ENCODE measurements around the gene SGCE.

The SGCE gene

DNA sequence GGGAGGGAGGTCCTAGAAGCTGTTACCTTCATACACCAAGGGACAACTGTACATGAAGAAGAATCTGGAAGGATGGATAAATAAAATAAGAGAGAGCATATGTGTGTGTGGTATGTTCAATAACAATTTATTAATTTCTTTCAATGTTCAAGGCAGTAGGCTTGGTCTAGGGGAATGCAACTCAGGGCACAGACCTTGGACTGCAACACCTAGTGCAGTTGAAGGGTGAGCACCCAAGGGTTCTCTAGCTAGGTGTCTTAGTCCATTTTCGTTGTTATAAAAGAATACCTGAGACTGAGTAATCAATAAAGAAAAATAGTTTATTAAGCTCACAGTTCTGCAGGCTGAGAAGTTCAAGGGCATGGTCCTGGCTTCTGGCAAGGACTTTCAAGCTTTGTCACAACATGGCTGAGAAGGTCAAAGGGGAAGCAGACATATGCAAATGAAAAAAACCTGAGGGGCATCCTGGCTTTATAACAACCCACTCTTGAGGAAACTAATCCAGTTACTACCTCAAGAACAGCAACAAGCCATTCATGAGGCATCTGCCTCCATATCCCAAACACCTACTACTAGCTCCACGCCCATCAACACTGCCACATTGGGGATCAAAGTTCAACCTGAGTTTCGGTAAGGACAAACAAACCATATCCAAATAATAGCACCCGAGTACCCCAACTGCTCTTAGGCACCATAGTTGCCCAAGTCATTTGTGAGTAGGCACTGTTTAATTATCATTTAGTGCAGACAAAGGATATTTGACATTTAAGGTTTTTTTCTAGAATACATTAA lies 15.7 kb upstream of the SGCE start:
- H3K27ac Mint-ChIP-seq (ENCODE audit: low read depth), result no peak overlapping the region

DNA sequence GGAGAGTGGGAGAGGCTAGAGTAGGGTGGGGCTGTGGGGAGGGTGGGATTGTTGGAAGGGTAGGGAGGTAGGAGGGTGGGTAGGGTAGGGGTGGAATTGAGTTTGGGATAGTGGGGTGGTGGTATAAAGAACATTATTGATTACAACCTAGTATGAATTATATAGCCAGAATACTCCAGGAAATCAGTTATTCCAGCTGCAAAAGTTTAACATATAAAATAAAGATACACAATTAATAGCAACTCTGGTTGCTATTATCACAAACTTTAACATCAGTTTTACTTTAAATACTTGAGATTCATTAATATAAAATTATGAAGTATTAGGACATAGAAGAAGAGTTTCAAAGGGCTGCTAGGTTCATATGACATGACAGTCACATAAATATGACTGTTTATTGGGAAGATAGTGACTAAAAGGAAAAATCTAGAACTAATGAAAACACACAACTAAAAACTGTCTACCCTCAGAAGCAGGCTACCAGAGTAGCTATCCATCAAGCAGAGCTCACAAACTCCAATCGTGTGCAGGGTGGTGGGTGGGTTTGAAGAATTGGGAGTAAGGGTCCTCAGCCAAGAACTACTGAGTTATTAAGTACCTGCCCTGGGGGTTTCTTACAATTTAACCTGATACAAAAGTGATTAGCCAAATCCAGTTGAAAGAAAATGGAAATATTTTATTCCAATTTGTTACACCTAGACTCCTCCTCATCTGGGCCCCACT lies 14.0 kb upstream of the SGCE start:
- ATAC-seq (replicated peaks; ENCODE audit: extremely low read depth, poor library complexity, severe bottlenecking), result no peak
- no peaks in the 10 kb centered on the region for H3K4me1 Mint-ChIP-seq
- H3K27ac Mint-ChIP-seq (ENCODE audit: low read depth), result no peak overlapping the region
- no peak overlapping the region for H3K4me3 Mint-ChIP-seq
- DNase-seq (ENCODE audit: low spot score in 2 of 2), result no peak
- no peaks in the 10 kb centered on the region for H3K36me3 Mint-ChIP-seq (ENCODE audit: insufficient read depth)
- peaks cover 21% of the 10 kb centered on the region for H3K27me3 Mint-ChIP-seq
- H3K9me3 Mint-ChIP-seq, result no peaks in the 10 kb centered on the region

More for the DNA sequence above, 15.7 kb upstream of the SGCE start:
- no peak for ATAC-seq (replicated peaks; ENCODE audit: extremely low read depth, poor library complexity, severe bottlenecking)
- Mint-ChIP-seq H3K4me1 (no peaks in the 10 kb centered on the region), H3K4me3 (no peak overlapping the region), H3K27me3 (peaks cover 21% of the 10 kb centered on the region), H3K9me3 (no peaks in the 10 kb centered on the region), H3K36me3 (ENCODE audit: insufficient read depth) (no peaks in the 10 kb centered on the region)
- DNase-seq (ENCODE audit: low spot score in 2 of 2), result no peak

DNA sequence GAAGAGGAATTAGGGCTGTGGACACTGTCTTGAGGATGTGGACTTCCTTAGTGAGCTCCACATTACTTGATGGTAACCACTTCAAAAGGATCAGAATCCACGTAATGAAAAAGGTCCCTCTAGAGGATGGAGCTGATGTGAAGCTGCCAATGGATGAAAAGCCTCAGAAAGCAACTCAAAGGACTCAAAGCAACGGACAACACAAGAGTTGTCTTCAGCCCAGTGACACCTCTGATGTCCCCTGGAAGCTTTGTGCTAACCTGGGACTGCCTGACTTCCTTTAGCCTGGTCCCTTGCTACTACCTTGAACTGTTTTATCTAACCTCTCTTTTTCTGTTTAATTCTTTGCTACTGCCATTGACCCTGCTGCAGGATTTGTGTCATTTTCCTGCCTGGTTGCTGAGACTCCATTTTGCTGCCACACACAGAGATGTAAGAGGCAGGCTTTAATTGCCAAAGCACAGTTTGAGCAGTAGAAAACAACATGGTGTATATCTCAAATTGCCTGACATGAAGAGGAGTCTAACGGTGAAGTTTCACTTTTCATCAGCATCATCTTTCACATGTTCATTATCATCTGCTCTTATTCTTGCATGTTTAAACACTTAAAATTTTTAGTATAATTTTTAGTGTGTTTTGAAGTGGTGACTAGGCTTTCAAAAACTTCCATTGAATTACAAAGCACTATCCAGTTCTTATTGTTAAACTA lies 11.1 kb upstream of the SGCE start:
- Mint-ChIP-seq H3K27me3 (peaks cover 21% of the 10 kb centered on the region), H3K27ac (ENCODE audit: low read depth) (no peak overlapping the region), H3K36me3 (ENCODE audit: insufficient read depth) (no peaks in the 10 kb centered on the region), H3K4me1 (no peaks in the 10 kb centered on the region), H3K4me3 (no peak overlapping the region), H3K9me3 (no peaks in the 10 kb centered on the region)
- no peak for DNase-seq (ENCODE audit: low spot score in 2 of 2)
- ATAC-seq (replicated peaks; ENCODE audit: extremely low read depth, poor library complexity, severe bottlenecking), result no peak

DNA sequence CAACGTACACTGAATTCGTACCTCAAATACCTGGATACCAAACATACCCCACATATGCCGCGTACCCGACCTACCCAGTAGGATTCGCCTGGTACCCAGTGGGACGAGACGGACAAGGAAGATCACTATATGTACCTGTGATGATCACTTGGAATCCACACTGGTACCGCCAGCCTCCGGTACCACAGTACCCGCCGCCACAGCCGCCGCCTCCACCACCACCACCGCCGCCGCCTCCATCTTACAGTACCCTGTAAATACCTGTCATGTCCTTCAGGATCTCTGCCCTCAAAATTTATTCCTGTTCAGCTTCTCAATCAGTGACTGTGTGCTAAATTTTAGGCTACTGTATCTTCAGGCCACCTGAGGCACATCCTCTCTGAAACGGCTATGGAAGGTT lies 9.5 kb upstream of the SGCE start:
- Mint-ChIP-seq H3K4me3 (no peak overlapping the region), H3K27ac (ENCODE audit: low read depth) (no peak overlapping the region), H3K36me3 (ENCODE audit: insufficient read depth) (peaks cover 2% of the 10 kb centered on the region), H3K9me3 (no peaks in the 10 kb centered on the region), H3K27me3 (peaks cover 15% of the 10 kb centered on the region), H3K4me1 (no peaks in the 10 kb centered on the region)
- DNase-seq (ENCODE audit: low spot score in 2 of 2), result no peak
- no peak for ATAC-seq (replicated peaks; ENCODE audit: extremely low read depth, poor library complexity, severe bottlenecking)

DNA sequence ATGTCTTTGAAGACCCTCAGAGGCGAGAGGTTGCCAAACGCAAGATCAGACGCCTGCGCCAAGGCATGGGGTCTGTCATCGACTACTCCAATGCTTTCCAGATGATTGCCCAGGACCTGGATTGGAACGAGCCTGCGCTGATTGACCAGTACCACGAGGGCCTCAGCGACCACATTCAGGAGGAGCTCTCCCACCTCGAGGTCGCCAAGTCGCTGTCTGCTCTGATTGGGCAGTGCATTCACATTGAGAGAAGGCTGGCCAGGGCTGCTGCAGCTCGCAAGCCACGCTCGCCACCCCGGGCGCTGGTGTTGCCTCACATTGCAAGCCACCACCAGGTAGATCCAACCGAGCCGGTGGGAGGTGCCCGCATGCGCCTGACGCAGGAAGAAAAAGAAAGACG lies 8.1 kb upstream of the SGCE start:
- H3K9me3 Mint-ChIP-seq, result no peaks in the 10 kb centered on the region
- DNase-seq (ENCODE audit: low spot score in 2 of 2), result no peak
- H3K4me3 Mint-ChIP-seq, result no peak overlapping the region
- no peaks in the 10 kb centered on the region for H3K4me1 Mint-ChIP-seq
- ATAC-seq (replicated peaks; ENCODE audit: extremely low read depth, poor library complexity, severe bottlenecking), result no peak
- H3K27ac Mint-ChIP-seq (ENCODE audit: low read depth), result no peak overlapping the region
- peaks cover 2% of the 10 kb centered on the region for H3K36me3 Mint-ChIP-seq (ENCODE audit: insufficient read depth)
- H3K27me3 Mint-ChIP-seq, result peaks cover 9% of the 10 kb centered on the region

DNA sequence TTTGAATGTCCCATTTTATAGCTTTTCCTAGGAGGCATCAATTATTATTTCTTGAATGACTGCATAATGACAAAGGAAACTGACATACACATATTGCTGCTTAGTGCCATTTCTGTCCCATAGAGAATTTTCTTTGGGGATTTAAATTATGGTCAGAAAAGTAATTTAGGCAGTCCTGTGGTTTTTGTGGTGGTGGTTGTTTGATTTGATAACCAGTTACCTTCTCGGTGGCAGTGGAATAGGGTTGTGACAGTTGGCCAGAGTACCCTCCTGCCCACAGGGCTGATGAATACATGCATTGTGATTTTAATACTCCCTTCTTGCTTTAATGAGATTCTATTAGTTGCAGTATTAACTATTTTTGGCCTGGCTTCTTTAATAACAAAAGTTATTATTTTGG lies 6.6 kb upstream of the SGCE start:
- Mint-ChIP-seq H3K9me3 (no peaks in the 10 kb centered on the region), H3K27ac (ENCODE audit: low read depth) (no peak overlapping the region), H3K4me3 (no peak overlapping the region), H3K36me3 (ENCODE audit: insufficient read depth) (peaks cover 3% of the 10 kb centered on the region), H3K4me1 (peaks cover under 1% of the 10 kb centered on the region), H3K27me3 (no peaks in the 10 kb centered on the region)
- DNase-seq (ENCODE audit: low spot score in 2 of 2) (no peak), ATAC-seq (replicated peaks; ENCODE audit: extremely low read depth, poor library complexity, severe bottlenecking) (no peak)

DNA sequence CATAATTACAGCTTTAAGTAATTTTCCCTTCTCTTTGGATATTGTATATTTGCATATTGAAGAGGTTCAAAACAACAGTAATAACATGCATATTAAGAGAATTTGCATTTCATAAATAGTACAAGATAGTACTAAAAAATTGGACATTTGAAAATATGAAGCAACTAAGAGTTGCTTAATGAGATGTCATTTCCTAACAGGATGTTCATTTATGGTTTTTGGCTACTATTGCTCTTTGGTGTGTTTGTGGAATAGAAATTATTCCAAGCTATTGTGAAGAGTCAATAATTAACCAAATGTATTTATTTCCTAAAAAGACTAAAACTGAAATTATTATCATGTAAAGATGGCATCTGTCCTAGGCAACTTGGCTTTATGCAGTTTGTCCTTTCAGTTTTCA lies 4.1 kb upstream of the SGCE start:
- Mint-ChIP-seq H3K4me1 (peaks cover 18% of the 10 kb centered on the region), H3K27ac (ENCODE audit: low read depth) (no peak overlapping the region), H3K4me3 (no peak overlapping the region), H3K27me3 (peaks cover 7% of the 10 kb centered on the region), H3K36me3 (ENCODE audit: insufficient read depth) (peaks cover 7% of the 10 kb centered on the region), H3K9me3 (no peaks in the 10 kb centered on the region)
- DNase-seq (ENCODE audit: low spot score in 2 of 2) (no peak), ATAC-seq (replicated peaks; ENCODE audit: extremely low read depth, poor library complexity, severe bottlenecking) (no peak)

DNA sequence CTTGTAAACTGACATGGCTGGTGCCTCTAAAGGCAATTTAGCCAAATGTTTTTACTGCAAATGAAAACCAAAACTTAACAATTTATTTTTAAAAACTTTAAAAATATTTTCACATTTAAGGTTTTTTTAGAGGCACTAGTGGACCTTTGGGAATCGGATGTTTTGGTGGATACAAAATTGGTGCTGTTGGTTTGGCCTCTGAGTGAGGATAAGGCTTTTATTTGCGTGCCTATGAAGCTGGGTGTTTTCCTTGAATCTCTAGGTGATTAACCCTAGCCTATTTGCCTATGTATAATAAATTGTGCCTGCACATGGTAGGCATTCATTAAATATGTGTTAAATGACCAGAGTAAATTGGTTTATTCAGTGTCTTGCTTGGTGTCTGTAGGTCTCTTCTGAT lies 2.9 kb upstream of the SGCE start:
- ATAC-seq (replicated peaks; ENCODE audit: extremely low read depth, poor library complexity, severe bottlenecking) (no peak), DNase-seq (ENCODE audit: low spot score in 2 of 2) (no peak)
- Mint-ChIP-seq H3K27ac (ENCODE audit: low read depth) (no peak overlapping the region), H3K27me3 (peaks cover 10% of the 10 kb centered on the region), H3K36me3 (ENCODE audit: insufficient read depth) (peaks cover 7% of the 10 kb centered on the region), H3K4me1 (peaks cover 21% of the 10 kb centered on the region), H3K9me3 (no peaks in the 10 kb centered on the region), H3K4me3 (no peak overlapping the region)

DNA sequence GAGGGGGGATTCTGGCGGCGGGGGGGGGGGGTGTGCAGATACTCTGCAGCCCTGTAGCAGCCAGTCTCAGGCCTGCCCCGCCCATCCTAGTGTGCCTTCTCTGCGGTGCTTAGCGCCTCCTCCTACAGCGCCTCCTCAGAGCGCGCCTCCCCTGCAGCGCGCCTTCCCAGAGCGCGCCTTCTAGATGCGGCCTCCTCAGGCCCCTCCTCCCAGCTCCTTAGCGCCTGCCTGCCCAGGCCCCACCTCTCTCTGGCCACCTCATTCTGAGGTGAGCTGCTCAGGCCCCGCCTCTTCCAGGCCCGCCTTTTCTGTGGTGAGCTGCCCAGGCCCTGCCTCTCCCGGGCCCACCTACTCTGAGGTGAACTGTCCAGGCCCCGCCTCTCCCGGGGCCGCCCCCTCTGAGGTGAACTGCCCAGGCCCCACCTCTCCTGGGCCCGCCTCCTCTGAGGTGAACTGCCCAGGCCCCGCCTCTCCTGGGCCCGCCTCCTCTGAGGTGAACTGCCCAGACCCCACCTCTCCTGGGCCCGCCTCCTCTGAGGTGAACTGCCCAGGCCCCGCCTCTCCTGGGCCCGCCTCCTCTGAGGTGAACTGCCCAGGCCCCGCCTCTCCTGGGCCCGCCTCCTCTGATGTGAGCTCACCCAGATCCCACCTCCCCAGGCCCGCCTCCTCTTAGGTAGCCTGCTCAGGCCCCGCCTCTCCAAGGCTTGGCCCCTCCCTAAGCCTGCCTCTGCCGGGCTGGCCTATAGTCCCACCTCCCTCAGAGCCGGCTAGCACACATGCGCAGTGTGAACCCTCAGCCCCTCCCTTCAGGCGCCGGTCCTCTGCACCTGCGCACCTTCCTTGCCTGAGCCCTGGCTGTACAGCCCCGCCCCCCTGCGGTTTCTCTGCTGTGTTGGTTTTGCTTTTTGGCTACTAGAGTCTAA lies 2.1 kb upstream of the SGCE start:
- DNase-seq (ENCODE audit: low spot score in 2 of 2), result peak; percentile 91 to 94
- ATAC-seq (replicated peaks; ENCODE audit: extremely low read depth, poor library complexity, severe bottlenecking), result peak; percentile 82
- Mint-ChIP-seq H3K27ac (ENCODE audit: low read depth) (peak overlapping the region; percentile 44), H3K36me3 (ENCODE audit: insufficient read depth) (peaks cover 7% of the 10 kb centered on the region), H3K27me3 (peaks cover 10% of the 10 kb centered on the region), H3K9me3 (no peaks in the 10 kb centered on the region), H3K4me1 (peaks cover 21% of the 10 kb centered on the region), H3K4me3 (peak overlapping the region; percentile 78)

DNA sequence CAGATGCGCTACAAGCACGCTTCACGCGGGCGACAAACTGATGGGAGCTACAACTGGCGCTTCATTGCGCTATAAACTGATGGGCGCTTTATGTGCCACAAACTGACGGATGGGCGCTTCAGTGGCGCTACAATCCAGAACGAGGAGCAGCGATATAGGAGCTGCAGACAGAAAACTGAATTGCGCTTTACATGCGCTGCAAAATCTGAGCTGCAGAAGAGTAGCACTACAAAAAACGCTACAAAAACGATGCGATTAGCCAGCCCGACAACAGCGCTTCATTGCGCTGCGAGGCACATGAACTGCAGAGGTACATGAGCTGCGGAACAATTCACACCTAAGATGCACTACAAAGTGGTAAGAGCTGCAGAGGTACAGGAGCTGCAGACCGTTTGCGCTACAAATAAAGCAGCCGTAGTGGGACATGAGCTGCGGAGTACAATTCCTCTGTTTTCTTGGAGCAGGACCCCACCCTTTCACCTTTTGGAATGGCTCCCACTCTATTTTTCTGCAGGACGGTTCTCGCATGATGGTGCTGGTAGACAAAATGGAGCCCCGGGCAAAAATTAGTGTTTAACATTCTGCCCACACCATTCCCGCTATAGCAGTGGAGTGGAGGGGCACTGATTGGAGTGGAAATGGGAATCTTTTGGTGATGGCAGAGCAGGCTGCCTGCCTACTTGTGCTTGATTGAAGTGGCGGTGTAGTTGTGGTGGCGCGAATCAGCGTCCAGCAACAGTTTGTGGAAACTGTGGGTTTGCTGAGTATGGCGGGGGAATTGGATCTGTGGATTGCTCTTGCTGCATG lies 1.2 kb upstream of the SGCE start:
- no peak for DNase-seq (ENCODE audit: low spot score in 2 of 2)
- peak overlapping the region; percentile 44 for H3K27ac Mint-ChIP-seq (ENCODE audit: low read depth)

DNA sequence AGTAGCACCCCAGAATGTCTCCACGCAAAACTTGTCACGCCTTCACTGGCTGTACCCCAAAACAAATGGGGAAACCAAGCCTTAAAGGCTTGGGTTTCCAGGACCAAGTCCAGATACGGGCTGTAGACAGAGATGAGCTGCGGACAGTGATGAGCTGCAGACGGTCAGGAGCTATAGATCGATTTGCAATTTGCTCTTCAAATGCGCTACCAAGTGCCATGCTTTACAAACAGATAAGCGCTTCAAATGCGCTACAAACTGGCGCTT lies 658 bp upstream of the SGCE start:
- Mint-ChIP-seq H3K4me3 (peak overlapping the region; percentile 78), H3K4me1 (peaks cover 21% of the 10 kb centered on the region), H3K9me3 (no peaks in the 10 kb centered on the region), H3K36me3 (ENCODE audit: insufficient read depth) (peaks cover 7% of the 10 kb centered on the region), H3K27me3 (peaks cover 20% of the 10 kb centered on the region), H3K27ac (ENCODE audit: low read depth) (peak overlapping the region; percentile 44)
- DNase-seq (ENCODE audit: low spot score in 2 of 2) (no peak), ATAC-seq (replicated peaks; ENCODE audit: extremely low read depth, poor library complexity, severe bottlenecking) (no peak)

More for the DNA sequence above, 1.2 kb upstream of the SGCE start:
- no peak for ATAC-seq (replicated peaks; ENCODE audit: extremely low read depth, poor library complexity, severe bottlenecking)
- H3K27me3 Mint-ChIP-seq, result peaks cover 15% of the 10 kb centered on the region
- no peaks in the 10 kb centered on the region for H3K9me3 Mint-ChIP-seq
- peaks cover 7% of the 10 kb centered on the region for H3K36me3 Mint-ChIP-seq (ENCODE audit: insufficient read depth)
- H3K4me3 Mint-ChIP-seq, result peak overlapping the region; percentile 78
- H3K4me1 Mint-ChIP-seq, result peaks cover 21% of the 10 kb centered on the region
